GM23338 (cell line): Measurements from ENCODE around the gene PIGN. TPM values are rescaled to one million over a fixed set of nuclear protein-coding genes. Genes with fewer than 3 reads are reported as not detected.

Source experiments
- ATAC-seq: fragments of 200-7000 bp; cut with Tn5 transposase; 3 replicates; pipeline ENCODE4 v1.9.1; 2020
- DNase-seq: peaks from one replicate; pipeline ENCODE4 v3.0.0-alpha.2; 2015; ENCODE audit warnings: low spot score
- H2AFZ ChIP-seq: fragments of 200-600 bp; sonication (generic); 2 replicates; pipeline ENCODE4 v1.8.0; 2016; ENCODE audit warnings: antibody characterized with exemption, mild to moderate bottlenecking, moderate library complexity
- H3F3A ChIP-seq: fragments of 200-600 bp; sonication (generic); replicated peaks from 2 replicates; pipeline ENCODE4 v1.8.0; 2017; ENCODE audit warnings: antibody characterized with exemption, mixed run types, low read depth
- H3K27ac ChIP-seq: fragments of 200-600 bp; sonication (generic); 2 replicates; pipeline ENCODE4 v1.6.1; 2016; ENCODE audit warnings: low read depth
- H3K27me3 ChIP-seq: fragments of 200-600 bp; sonication (generic); 2 replicates; pipeline ENCODE4 v1.8.0; 2016; ENCODE audit warnings: mild to moderate bottlenecking, mixed run types, moderate library complexity; ENCODE audit not compliant: insufficient read depth
- H3K36me3 ChIP-seq: fragments of 200-600 bp; sonication (generic); 2 replicates; pipeline ENCODE4 v1.8.0; 2016; ENCODE audit warnings: mild to moderate bottlenecking; ENCODE audit not compliant: insufficient read depth
- H3K4me1 ChIP-seq: fragments of 200-600 bp; sonication (generic); 2 replicates; pipeline ENCODE4 v1.8.0; 2016; ENCODE audit warnings: mild to moderate bottlenecking, moderate library complexity; ENCODE audit not compliant: insufficient read depth
- H3K4me2 ChIP-seq: fragments of 200-600 bp; sonication (generic); 2 replicates; pipeline ENCODE4 v1.7.1; 2017; ENCODE audit warnings: mixed run types
- H3K4me3 ChIP-seq: fragments of 200-600 bp; sonication (generic); 2 replicates; pipeline ENCODE4 v1.6.1; 2016; ENCODE audit warnings: mixed run types
- H3K79me2 ChIP-seq: fragments of 200-600 bp; sonication (generic); replicated peaks from 2 replicates; pipeline ENCODE4 v1.8.0; 2017; ENCODE audit warnings: mild to moderate bottlenecking; ENCODE audit not compliant: insufficient read depth
- H3K9me2 ChIP-seq: fragments of 200-600 bp; sonication (generic); 2 replicates; pipeline ENCODE4 v1.8.0; 2017; ENCODE audit not compliant: insufficient read depth
- H4K20me1 ChIP-seq: fragments of 200-600 bp; sonication (generic); replicated peaks from 2 replicates; pipeline ENCODE4 v1.8.0; 2017; ENCODE audit warnings: mild to moderate bottlenecking; ENCODE audit not compliant: insufficient read depth
- H3K27ac Mint-ChIP-seq: 2 replicates; pipeline ENCODE4 v1.8.0; 2020; ENCODE audit warnings: inconsistent platforms, mild to moderate bottlenecking, moderate library complexity, mixed read lengths
- H3K27me3 Mint-ChIP-seq: 3 replicates; pipeline ENCODE4 v1.8.0; 2022; ENCODE audit warnings: low read depth, mild to moderate bottlenecking, moderate library complexity, mixed read lengths, inconsistent platforms; ENCODE audit not compliant: insufficient read depth, poor library complexity
- H3K36me3 Mint-ChIP-seq: 3 replicates; pipeline ENCODE4 v1.8.0; 2021; ENCODE audit warnings: low read depth, mild to moderate bottlenecking, inconsistent platforms, moderate library complexity, mixed read lengths
- H3K4me1 Mint-ChIP-seq: 3 replicates; pipeline ENCODE4 v1.8.0; 2020; ENCODE audit warnings: mild to moderate bottlenecking, inconsistent platforms, mixed read lengths
- H3K4me3 Mint-ChIP-seq: 3 replicates; pipeline ENCODE4 v1.8.0; 2021; ENCODE audit warnings: moderate library complexity, mild to moderate bottlenecking, inconsistent platforms, mixed read lengths
- H3K9me3 Mint-ChIP-seq: 3 replicates; pipeline ENCODE4 v1.8.0; 2020; ENCODE audit warnings: moderate library complexity, mild to moderate bottlenecking, inconsistent platforms, mixed read lengths
- CREB1 ChIP-seq: fragments of 250-450 bp; sonication (Bioruptor Pico); IDR thresholded peaks from 2 replicates; pipeline ENCODE4 v1.5.0; 2020; ENCODE audit warnings: low read depth, mild to moderate bottlenecking, moderate library complexity
- EZH2 ChIP-seq: fragments of 200-600 bp; sonication (generic); IDR thresholded peaks from one replicate; pipeline ENCODE4 v1.8.0; 2017; ENCODE audit warnings: antibody characterized with exemption, mild to moderate bottlenecking, low read depth; ENCODE audit not compliant: unreplicated experiment
- EZH2phosphoT487 ChIP-seq: fragments of 200-600 bp; sonication (generic); IDR thresholded peaks from one replicate; pipeline ENCODE4 v1.8.1; 2018; ENCODE audit warnings: antibody characterized with exemption; ENCODE audit not compliant: unreplicated experiment
- JUNB ChIP-seq: IDR thresholded peaks from one replicate; pipeline ENCODE4 v1.6.1; 2016; ENCODE audit warnings: antibody characterized with exemption; ENCODE audit not compliant: unreplicated experiment
- NANOG ChIP-seq: IDR thresholded peaks from 2 replicates; pipeline ENCODE4 v1.6.1; 2016; ENCODE audit warnings: antibody characterized with exemption, borderline replicate concordance
- POLR2AphosphoS5 ChIP-seq: IDR thresholded peaks from 2 replicates; pipeline ENCODE4 v1.6.1; 2016; ENCODE audit warnings: antibody characterized with exemption, low read depth
- STAT1 ChIP-seq: IDR thresholded peaks from one replicate; pipeline ENCODE4 v1.6.1; 2016; ENCODE audit warnings: antibody characterized with exemption; ENCODE audit not compliant: unreplicated experiment
- ZNF114 ChIP-seq: fragments of 250-450 bp; sonication (Bioruptor Pico); IDR thresholded peaks from 2 replicates; pipeline ENCODE4 v1.5.0; 2020; ENCODE audit warnings: mild to moderate bottlenecking, moderate library complexity
- ZNF331 ChIP-seq: fragments of 250-450 bp; sonication (Bioruptor Pico); IDR thresholded peaks from 2 replicates; pipeline ENCODE4 v1.5.0; 2020; ENCODE audit warnings: low read depth, mild to moderate bottlenecking, moderate library complexity
- polyA plus RNA-seq: library from polyadenylated mRNA; unstranded; fragments of >200 nt; fragmentation: Nextera tagmentation; extraction: Ambion mirVana; gene quantifications from 2 replicates; pipeline ENCODE4 v1.2.1, GENCODE V29; 2016
- total RNA-seq: library from RNA; depleted of rRNA; stranded (reverse); fragments of >200 nt; shearing (Covaris generic); gene quantifications from 2 replicates; pipeline ENCODE4 v1.2.3, GENCODE V29; 2014
- TF ChIP-seq, protein P1 (sequence below): IDR thresholded peaks from one replicate; pipeline ENCODE4 v1.6.1; 2018; ENCODE audit warnings: antibody characterized with exemption; ENCODE audit not compliant: unreplicated experiment
- TF ChIP-seq, protein P2 (sequence below): fragments of 250-450 bp; sonication (Bioruptor Pico); IDR thresholded peaks from 2 replicates; pipeline ENCODE4 v1.5.0; 2020; ENCODE audit warnings: mild to moderate bottlenecking, moderate library complexity
- TF ChIP-seq, protein P3 (sequence below): IDR thresholded peaks from 2 replicates; pipeline ENCODE4 v1.6.1; 2016; ENCODE audit warnings: antibody characterized with exemption

The PIGN gene
- total and polyA plus RNA-seq, 2 experiments from 2014 or later, result 9.4 to 33.0 TPM

DNA sequence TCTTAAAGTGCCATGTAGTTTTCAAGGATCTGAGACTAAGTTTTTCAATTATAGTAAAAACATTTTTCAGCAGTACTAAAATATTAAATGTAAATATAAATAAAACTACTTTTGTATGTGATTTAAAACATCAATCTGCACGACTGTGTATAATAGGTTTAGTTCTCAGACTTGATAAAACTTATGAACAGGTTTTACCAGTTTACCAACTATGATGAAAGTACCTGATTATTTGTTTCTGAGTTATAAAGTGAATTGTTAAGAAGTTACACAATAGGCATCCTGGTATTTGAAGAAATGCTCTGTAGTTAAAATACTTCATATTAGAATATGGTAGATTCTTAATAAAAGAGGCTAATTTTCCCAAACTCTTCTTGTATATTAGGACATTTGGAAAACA, 15.0 kb upstream of the PIGN start:
- no peak overlapping the region for H3K4me3 Mint-ChIP-seq
- H3F3A ChIP-seq, result no peaks in the 10 kb centered on the region
- no peaks in the 10 kb centered on the region for H3K9me3 Mint-ChIP-seq
- H3K27ac Mint-ChIP-seq, result no peak overlapping the region
- ATAC-seq, result no peak
- no peak overlapping the region for H3K4me2 ChIP-seq
- no peak for DNase-seq
- H3K27me3 ChIP-seq, result no peaks in the 10 kb centered on the region
- H3K36me3 ChIP-seq, result no peaks in the 10 kb centered on the region
- H3K4me1 ChIP-seq, result no peaks in the 10 kb centered on the region
- no peaks in the 10 kb centered on the region for H3K9me2 ChIP-seq
- H3K79me2 ChIP-seq, result peaks cover 89% of the 10 kb centered on the region
- H3K27ac ChIP-seq, result no peak overlapping the region
- no peak overlapping the region for H3K4me3 ChIP-seq
- no peaks in the 10 kb centered on the region for H3K36me3 Mint-ChIP-seq
- TF ChIP-seq, protein P1, sequence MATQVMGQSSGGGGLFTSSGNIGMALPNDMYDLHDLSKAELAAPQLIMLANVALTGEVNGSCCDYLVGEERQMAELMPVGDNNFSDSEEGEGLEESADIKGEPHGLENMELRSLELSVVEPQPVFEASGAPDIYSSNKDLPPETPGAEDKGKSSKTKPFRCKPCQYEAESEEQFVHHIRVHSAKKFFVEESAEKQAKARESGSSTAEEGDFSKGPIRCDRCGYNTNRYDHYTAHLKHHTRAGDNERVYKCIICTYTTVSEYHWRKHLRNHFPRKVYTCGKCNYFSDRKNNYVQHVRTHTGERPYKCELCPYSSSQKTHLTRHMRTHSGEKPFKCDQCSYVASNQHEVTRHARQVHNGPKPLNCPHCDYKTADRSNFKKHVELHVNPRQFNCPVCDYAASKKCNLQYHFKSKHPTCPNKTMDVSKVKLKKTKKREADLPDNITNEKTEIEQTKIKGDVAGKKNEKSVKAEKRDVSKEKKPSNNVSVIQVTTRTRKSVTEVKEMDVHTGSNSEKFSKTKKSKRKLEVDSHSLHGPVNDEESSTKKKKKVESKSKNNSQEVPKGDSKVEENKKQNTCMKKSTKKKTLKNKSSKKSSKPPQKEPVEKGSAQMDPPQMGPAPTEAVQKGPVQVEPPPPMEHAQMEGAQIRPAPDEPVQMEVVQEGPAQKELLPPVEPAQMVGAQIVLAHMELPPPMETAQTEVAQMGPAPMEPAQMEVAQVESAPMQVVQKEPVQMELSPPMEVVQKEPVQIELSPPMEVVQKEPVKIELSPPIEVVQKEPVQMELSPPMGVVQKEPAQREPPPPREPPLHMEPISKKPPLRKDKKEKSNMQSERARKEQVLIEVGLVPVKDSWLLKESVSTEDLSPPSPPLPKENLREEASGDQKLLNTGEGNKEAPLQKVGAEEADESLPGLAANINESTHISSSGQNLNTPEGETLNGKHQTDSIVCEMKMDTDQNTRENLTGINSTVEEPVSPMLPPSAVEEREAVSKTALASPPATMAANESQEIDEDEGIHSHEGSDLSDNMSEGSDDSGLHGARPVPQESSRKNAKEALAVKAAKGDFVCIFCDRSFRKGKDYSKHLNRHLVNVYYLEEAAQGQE, result no peak
- TF ChIP-seq CREB1 (CRISPR knock-in tag) (no peak), ZNF114 (no peak), EZH2 (no peak), ZNF331 (no peak), JUNB (no peak), POLR2AphosphoS5 (no peak), STAT1 (no peak), EZH2phosphoT487 (no peak), NANOG (no peak)
- TF ChIP-seq, protein P2, sequence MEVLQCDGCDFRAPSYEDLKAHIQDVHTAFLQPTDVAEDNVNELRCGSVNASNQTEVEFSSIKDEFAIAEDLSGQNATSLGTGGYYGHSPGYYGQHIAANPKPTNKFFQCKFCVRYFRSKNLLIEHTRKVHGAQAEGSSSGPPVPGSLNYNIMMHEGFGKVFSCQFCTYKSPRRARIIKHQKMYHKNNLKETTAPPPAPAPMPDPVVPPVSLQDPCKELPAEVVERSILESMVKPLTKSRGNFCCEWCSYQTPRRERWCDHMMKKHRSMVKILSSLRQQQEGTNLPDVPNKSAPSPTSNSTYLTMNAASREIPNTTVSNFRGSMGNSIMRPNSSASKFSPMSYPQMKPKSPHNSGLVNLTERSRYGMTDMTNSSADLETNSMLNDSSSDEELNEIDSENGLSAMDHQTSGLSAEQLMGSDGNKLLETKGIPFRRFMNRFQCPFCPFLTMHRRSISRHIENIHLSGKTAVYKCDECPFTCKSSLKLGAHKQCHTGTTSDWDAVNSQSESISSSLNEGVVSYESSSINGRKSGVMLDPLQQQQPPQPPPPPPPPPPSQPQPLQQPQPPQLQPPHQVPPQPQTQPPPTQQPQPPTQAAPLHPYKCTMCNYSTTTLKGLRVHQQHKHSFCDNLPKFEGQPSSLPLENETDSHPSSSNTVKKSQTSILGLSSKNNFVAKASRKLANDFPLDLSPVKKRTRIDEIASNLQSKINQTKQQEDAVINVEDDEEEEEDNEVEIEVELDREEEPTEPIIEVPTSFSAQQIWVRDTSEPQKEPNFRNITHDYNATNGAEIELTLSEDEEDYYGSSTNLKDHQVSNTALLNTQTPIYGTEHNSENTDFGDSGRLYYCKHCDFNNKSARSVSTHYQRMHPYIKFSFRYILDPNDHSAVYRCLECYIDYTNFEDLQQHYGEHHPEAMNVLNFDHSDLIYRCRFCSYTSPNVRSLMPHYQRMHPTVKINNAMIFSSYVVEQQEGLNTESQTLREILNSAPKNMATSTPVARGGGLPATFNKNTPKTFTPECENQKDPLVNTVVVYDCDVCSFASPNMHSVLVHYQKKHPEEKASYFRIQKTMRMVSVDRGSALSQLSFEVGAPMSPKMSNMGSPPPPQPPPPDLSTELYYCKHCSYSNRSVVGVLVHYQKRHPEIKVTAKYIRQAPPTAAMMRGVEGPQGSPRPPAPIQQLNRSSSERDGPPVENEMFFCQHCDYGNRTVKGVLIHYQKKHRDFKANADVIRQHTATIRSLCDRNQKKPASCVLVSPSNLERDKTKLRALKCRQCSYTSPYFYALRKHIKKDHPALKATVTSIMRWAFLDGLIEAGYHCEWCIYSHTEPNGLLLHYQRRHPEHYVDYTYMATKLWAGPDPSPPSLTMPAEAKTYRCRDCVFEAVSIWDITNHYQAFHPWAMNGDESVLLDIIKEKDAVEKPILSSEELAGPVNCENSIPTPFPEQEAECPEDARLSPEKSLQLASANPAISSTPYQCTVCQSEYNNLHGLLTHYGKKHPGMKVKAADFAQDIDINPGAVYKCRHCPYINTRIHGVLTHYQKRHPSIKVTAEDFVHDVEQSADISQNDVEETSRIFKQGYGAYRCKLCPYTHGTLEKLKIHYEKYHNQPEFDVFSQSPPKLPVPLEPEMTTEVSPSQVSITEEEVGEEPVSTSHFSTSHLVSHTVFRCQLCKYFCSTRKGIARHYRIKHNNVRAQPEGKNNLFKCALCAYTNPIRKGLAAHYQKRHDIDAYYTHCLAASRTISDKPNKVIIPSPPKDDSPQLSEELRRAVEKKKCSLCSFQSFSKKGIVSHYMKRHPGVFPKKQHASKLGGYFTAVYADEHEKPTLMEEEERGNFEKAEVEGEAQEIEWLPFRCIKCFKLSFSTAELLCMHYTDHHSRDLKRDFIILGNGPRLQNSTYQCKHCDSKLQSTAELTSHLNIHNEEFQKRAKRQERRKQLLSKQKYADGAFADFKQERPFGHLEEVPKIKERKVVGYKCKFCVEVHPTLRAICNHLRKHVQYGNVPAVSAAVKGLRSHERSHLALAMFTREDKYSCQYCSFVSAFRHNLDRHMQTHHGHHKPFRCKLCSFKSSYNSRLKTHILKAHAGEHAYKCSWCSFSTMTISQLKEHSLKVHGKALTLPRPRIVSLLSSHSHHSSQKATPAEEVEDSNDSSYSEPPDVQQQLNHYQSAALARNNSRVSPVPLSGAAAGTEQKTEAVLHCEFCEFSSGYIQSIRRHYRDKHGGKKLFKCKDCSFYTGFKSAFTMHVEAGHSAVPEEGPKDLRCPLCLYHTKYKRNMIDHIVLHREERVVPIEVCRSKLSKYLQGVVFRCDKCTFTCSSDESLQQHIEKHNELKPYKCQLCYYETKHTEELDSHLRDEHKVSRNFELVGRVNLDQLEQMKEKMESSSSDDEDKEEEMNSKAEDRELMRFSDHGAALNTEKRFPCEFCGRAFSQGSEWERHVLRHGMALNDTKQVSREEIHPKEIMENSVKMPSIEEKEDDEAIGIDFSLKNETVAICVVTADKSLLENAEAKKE (CRISPR knock-in tag), result no peak
- TF ChIP-seq, protein P3, sequence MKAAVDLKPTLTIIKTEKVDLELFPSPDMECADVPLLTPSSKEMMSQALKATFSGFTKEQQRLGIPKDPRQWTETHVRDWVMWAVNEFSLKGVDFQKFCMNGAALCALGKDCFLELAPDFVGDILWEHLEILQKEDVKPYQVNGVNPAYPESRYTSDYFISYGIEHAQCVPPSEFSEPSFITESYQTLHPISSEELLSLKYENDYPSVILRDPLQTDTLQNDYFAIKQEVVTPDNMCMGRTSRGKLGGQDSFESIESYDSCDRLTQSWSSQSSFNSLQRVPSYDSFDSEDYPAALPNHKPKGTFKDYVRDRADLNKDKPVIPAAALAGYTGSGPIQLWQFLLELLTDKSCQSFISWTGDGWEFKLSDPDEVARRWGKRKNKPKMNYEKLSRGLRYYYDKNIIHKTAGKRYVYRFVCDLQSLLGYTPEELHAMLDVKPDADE, result no peak
- H2AFZ ChIP-seq, result no peak overlapping the region
- 0 out of 2 replicates have a peak, but pooled peaks cover 6% of the 10 kb centered on the region for H4K20me1 ChIP-seq
- peaks cover 4% of the 10 kb centered on the region; the same call in 2 of the 3 replicates for H3K4me1 Mint-ChIP-seq
- peaks cover 2% of the 10 kb centered on the region for H3K27me3 Mint-ChIP-seq
